ENCODE results near the gene KMT2B.
"Not testable (repeated sequence)": the region's sequence is repeated elsewhere in the genome, so short reads cannot be mapped to it uniquely, and the experiment has no call there.

The KMT2B gene

DNA sequence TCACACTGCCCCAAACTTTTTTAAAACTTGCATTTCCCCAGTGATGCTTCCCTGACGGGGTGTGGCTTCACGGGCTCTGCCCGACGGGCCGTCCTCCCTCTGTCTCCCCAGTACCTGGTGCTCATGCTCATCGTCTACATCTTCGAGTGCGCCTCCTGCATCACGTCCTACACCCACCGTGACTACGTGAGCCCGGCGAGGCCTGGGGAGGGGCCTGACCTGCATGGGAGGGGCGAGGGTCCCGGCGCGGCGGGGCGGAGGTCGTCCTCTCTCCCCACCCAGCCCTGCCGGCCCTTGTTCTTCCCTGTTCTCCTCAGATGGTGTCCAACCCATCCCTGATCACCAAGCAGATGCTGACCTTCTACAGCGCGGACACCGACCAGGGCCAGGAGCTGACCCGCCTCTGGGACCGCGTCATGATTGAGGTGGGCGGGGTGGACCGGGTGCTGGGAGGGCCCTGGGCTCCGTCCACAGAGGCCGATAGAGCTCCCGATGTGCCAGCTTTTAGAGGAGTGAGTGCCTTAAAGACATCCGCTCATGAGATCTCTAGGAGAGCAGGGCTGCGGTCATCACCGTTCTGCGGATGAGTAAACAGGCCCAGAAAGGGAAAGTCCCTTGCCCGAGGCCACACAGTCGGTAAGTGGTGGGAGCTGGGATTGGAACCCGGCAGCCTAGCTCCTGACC is 44.5 kb upstream of the KMT2B start:
- no peak overlapping the region for H3K4me3 ChIP-seq (ENCODE audit: severe bottlenecking)
- peaks cover 4% of the 10 kb centered on the region for H3K27me3 ChIP-seq (ENCODE audit: insufficient read depth, poor library complexity, severe bottlenecking)
- no peaks in the 10 kb centered on the region for H3K4me1 ChIP-seq (ENCODE audit: insufficient read depth, poor library complexity, severe bottlenecking)
- H3K27ac ChIP-seq (ENCODE audit: poor library complexity, severe bottlenecking): no peak overlapping the region
- no peaks in the 10 kb centered on the region for H3K9me3 ChIP-seq (ENCODE audit: severe bottlenecking)
- TF ChIP-seq CTCF (IDR thresholded peaks at IDR 0.05; ENCODE audit: poor library complexity, severe bottlenecking): no peak
- ATAC-seq (ENCODE audit: low read depth) (peak; percentile 57), DNase-seq (ENCODE audit: low spot score) (no peak)
- no peaks in the 10 kb centered on the region for H3K36me3 ChIP-seq (ENCODE audit: low read depth)

DNA sequence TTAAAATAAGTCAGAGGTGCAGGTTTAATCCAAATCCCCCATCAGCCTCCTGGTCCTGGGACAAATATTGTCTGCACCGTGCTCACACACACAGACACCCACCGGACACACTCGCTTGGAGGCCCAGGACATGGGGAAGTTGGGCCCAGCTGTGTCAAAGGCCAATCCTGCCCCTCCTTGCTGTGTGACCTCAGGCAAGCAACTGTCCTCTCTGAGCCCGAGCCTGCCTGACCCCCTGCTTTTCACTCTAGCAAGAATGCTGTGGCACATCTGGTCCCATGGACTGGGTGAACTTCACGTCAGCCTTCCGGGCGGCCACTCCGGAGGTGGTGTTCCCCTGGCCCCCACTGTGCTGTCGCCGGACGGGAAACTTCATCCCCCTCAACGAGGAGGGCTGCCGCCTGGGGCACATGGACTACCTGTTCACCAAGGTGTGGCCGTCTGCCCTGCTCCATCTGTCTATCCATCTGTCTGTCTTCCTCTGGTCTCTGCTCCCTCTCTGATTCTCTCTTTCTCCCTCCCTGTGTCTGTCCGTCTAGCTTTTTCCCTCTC is 42.1 kb upstream of the KMT2B start:
- H3K27me3 ChIP-seq (ENCODE audit: insufficient read depth, poor library complexity, severe bottlenecking): no peaks in the 10 kb centered on the region
- no peak overlapping the region for H3K27ac ChIP-seq (ENCODE audit: poor library complexity, severe bottlenecking)
- no peaks in the 10 kb centered on the region for H3K36me3 ChIP-seq (ENCODE audit: low read depth)
- H3K9me3 ChIP-seq (ENCODE audit: severe bottlenecking): no peaks in the 10 kb centered on the region
- no peak for ATAC-seq (ENCODE audit: low read depth)
- no peak overlapping the region for H3K4me3 ChIP-seq (ENCODE audit: severe bottlenecking)
- H3K4me1 ChIP-seq (ENCODE audit: insufficient read depth, poor library complexity, severe bottlenecking): no peaks in the 10 kb centered on the region
- DNase-seq (ENCODE audit: low spot score): no peak
- TF ChIP-seq CTCF (IDR thresholded peaks at IDR 0.05; ENCODE audit: poor library complexity, severe bottlenecking): no peak

DNA sequence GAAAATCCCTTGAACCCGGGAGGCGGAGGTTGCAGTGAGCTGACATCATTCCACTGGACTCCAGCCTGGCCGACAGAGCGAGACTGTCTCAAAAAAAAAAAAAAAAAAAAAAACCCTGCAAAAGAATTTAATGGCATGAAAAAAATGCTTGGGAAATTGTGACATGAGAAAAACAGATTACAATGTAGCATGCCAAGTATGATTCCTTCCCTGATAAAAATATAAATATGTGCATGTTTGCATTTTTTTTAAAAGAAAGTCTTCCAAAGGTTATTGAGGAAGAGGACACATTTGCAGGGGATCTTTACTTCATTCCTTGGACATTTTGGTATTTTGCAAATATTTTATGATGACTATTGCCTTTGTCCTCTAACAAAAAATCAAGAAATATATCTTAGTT is 28.0 kb upstream of the KMT2B start:
- TF ChIP-seq CTCF (IDR thresholded peaks at IDR 0.05; ENCODE audit: poor library complexity, severe bottlenecking): no peak
- no peak for DNase-seq (ENCODE audit: low spot score)
- Histone ChIP-seq H3K27ac (ENCODE audit: poor library complexity, severe bottlenecking) (no peak overlapping the region), H3K4me1 (ENCODE audit: insufficient read depth, poor library complexity, severe bottlenecking) (no peaks in the 10 kb centered on the region), H3K4me3 (ENCODE audit: severe bottlenecking) (no peak overlapping the region), H3K9me3 (ENCODE audit: severe bottlenecking) (no peaks in the 10 kb centered on the region), H3K27me3 (ENCODE audit: insufficient read depth, poor library complexity, severe bottlenecking) (no peaks in the 10 kb centered on the region), H3K36me3 (ENCODE audit: low read depth) (no peaks in the 10 kb centered on the region)
- ATAC-seq (ENCODE audit: low read depth): no peak

GRCh38 chr19:35691106-35691505 is 26.7 kb upstream of the KMT2B start:
- not testable (repeated sequence) for H3K4me1 ChIP-seq (ENCODE audit: insufficient read depth, poor library complexity, severe bottlenecking); H3K9me3 ChIP-seq (ENCODE audit: severe bottlenecking); H3K27ac ChIP-seq (ENCODE audit: poor library complexity, severe bottlenecking); H3K4me3 ChIP-seq (ENCODE audit: severe bottlenecking); H3K36me3 ChIP-seq (ENCODE audit: low read depth); H3K27me3 ChIP-seq (ENCODE audit: insufficient read depth, poor library complexity, severe bottlenecking); ATAC-seq (ENCODE audit: low read depth); DNase-seq (ENCODE audit: low spot score)

DNA sequence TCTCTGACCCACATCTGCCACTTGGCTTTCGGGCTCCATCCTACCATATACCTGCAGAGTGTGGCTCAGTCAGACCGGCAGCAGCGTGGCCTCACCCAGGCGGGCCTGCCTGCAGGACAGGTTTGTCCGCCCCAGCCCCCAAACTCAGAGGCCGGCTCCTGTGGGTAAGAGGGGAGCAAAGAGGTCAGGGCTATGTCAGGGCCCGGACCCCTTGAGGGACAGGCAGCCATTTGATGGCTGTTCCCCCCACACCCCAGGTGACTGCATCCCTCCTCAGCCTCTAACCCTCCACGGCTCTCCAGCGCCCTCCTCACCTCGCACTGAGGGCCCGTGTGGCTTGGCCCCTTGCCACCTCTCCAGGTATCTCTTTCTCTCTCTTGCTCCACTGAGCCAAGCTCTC is 25.8 kb upstream of the KMT2B start:
- Histone ChIP-seq H3K27ac (ENCODE audit: poor library complexity, severe bottlenecking) (no peak overlapping the region), H3K4me1 (ENCODE audit: insufficient read depth, poor library complexity, severe bottlenecking) (no peaks in the 10 kb centered on the region), H3K27me3 (ENCODE audit: insufficient read depth, poor library complexity, severe bottlenecking) (no peaks in the 10 kb centered on the region), H3K4me3 (ENCODE audit: severe bottlenecking) (no peak overlapping the region), H3K9me3 (ENCODE audit: severe bottlenecking) (no peaks in the 10 kb centered on the region), H3K36me3 (ENCODE audit: low read depth) (no peaks in the 10 kb centered on the region)
- no peak for TF ChIP-seq CTCF (IDR thresholded peaks at IDR 0.05; ENCODE audit: poor library complexity, severe bottlenecking)
- DNase-seq (ENCODE audit: low spot score) (no peak), ATAC-seq (ENCODE audit: low read depth) (no peak)

Measured in RWPE2 (cell line).